Eye (tissue), 1 donor: Measurements from ENCODE around the gene GIT1.
A peak's percentile ranks its signal among the peaks of the same experiment; 100 is the strongest.

Experiments used
- DNase-seq: peaks from one replicate; pipeline ENCODE4 v3.0.0-alpha.2; 2015

Gene GIT1

DNA sequence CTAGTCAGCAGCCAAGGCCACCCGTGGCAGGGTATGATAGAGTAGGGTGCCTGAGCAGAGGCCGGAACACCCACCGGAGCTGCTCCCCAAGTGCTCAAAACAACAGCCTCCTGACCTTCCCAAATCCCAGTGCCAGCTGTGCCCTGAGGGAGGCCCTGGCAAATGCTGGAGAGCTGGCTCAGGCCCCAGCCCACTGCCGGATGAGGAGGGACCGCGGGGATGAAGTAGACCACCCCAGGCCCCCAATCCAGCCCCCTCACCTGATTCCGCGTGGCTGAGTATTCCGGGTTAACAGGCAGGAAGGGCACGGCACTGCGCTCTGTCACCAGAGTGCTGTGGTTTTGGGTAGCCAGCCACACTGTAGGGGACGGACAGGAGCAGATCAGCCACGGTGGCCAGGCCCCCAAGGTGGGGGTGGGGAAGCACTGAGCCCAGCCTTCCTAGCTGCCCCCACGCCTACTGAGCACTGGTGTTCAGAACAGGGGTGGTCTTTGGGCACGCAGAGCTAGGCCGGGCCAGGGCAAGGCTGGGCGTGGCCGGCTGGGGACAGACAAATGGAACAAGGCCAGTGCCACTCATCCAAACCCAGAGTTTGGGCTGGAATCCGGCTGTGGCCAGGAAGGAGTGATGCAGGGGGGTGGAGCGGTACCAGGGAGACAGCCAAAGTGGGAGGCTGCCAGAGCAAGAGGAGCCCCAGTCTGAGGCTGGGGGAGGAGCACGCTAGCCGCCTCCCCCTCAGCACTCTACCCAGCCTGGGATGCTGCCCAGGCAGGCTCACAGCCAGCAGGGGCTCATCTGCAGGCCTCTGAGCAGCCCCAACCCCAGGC is 11.8 kb downstream of the GIT1 start:
- no peak for DNase-seq

- no peak for DNase-seq
Measured at GRCh38 chr17:29577001-29577370, 12.5 kb downstream of the GIT1 start.

- DNase-seq, result no peak
Measured at GRCh38 chr17:29576214-29577000, 13.0 kb downstream of the GIT1 start.

DNA sequence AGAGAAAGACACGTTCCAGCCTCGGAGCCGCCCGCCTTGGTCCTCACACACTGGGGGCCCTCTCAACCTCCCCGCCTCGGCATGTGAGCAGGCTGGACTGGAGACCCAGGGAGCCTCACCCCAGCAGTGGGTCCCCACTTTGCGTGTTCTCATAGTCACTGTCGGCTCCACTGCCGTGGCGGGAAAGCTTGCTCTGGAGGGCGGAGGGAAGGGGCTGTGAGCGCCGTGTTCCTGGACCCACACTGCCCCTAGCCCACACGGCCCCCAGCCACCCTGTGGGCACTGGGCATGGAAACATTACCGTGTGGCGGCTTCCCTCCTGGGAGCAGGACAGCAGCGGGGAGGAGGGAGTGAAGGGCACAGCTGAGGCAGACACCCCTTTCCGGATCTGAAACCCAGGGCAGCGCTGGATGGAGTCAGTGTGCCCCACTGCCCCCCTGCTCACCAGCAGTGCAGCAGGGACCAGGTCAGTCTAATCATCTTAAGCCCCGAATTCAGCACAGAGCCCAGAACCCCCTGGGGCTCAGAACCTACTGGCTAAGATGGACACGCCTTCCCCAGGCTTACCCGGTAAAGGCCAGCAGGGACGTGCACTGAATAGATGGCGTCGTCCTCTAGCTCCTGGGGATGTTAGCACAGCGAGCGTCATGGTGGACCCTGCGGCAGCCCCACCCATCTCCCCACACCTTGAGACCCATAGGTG is 13.8 kb downstream of the GIT1 start:
- no peak for DNase-seq

- DNase-seq, result no peak
Measured at GRCh38 chr17:29574732-29575510, 14.5 kb downstream of the GIT1 start.

DNA sequence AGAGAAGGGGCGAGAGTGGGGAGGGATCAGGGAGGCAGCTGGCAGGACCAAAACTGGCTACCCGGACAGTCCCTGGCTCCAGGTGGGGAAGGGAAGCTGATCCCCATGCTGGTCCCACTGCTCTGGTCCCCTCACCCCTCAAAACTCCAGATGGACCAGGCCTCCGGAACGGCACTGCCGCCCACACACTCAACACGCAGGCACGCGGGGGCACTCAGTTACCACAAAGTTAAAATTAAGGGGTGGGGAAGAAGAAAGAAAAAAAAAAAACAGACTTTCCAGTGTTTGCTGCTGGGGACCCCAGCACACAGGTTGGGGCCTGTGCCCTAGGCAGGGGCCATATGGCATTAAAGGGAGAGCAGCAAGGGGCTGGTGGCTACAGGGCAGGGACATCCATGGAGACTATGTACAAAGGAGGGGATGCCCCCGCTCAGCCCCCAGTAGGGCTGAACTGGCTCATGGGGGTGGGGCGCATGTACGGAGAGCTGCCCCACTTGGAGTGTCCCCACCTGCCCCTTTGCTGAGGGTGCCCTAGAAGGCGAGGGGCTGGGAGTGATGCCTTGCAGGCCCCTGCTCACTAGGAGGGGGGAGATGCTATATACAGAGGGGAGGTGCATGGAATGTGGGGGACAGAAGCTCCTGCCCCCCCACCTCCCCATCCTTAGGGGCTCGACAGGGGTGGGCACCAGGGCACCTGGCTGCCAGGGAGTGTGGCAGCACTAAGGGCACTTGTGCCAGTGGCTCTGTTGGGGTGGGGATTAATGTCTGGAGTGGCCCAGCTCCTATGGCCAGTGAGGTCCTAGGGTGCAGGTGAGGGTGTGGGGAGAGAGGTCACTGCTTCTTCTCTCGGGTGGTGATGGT is 15.3 kb downstream of the GIT1 start:
- no peak for DNase-seq

GRCh38 chr17:29573558-29573869 is 15.9 kb downstream of the GIT1 start:
- no peak for DNase-seq

- peak; percentile 79 for DNase-seq
Measured at GRCh38 chr17:29572691-29573557, 16.5 kb downstream of the GIT1 start.

GRCh38 chr17:29571883-29572681 is 17.4 kb downstream of the GIT1 start:
- no peak for DNase-seq

DNA sequence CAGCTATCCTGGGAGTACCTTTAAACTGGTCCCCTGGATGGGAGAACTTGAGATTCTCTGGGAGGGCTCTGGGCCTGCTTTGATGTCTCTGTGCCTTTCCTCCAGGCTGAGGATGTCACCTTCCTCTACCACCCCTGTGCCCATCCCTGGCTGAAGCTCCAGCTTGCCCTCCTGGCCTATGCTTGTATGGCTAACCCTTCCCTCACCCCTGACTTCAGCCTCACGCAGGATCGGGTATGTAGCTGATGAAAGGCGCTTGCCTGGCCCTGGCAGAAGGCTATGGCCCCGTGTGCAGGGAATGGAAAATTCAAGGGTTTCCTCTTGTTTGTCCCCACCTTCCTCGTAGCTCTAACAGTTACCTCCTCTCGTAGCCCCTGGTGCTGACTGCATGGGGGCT is 18.0 kb downstream of the GIT1 start:
- DNase-seq, result no peak

DNA sequence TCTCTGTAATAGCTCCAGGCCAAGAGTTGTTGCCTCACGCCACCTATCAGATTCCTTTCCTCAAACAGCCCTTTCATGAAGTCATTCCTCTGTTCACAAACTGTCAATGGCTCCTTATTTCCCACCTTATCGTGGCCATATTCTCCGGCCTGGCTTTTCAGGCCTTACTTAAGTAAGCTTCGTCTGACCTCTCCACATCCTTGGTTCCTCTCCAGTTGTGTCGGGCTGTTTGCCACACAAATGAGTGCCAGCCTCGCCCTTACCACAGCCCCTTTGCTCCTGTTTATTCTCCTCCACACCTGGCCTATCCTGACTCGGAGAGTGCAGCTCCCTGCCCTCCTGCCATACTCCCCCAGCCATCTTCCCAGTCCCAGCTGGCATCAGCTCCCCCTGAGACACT is 18.9 kb downstream of the GIT1 start:
- no peak for DNase-seq

DNA sequence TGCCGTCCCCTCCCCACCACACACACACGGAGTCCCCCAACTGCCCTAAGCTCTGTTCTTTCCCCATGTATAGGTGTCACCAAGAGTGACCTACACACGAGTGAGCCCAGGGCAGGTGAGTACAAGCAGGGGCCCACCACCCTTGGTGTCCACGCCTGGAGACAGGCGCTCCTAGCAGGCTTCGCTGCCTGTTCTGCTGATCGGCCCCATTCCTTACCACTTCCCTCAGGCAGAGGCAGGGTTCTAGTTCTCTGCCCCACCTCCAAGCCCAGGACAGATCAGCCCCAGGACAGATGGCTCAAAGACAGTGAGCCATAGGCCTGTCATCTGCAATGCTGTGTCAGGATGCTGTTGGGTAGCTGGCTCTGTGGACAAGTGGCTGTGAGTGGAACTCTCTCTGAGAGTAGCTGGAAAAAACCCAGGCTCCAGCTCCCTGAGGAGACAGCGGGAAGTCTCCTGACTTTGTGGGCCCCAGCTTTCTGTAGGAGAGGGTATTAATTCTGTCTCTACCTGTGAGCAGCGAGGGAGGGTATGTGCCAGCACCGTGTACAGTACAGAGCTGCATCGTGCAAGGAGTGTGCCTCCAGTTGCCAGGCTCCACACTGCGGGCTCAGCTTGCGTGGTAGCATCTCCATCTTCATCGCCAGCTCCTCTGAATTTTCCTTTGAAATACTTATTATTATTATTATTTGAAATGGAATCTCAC is 20.1 kb downstream of the GIT1 start:
- peak; percentile 33 for DNase-seq

DNA sequence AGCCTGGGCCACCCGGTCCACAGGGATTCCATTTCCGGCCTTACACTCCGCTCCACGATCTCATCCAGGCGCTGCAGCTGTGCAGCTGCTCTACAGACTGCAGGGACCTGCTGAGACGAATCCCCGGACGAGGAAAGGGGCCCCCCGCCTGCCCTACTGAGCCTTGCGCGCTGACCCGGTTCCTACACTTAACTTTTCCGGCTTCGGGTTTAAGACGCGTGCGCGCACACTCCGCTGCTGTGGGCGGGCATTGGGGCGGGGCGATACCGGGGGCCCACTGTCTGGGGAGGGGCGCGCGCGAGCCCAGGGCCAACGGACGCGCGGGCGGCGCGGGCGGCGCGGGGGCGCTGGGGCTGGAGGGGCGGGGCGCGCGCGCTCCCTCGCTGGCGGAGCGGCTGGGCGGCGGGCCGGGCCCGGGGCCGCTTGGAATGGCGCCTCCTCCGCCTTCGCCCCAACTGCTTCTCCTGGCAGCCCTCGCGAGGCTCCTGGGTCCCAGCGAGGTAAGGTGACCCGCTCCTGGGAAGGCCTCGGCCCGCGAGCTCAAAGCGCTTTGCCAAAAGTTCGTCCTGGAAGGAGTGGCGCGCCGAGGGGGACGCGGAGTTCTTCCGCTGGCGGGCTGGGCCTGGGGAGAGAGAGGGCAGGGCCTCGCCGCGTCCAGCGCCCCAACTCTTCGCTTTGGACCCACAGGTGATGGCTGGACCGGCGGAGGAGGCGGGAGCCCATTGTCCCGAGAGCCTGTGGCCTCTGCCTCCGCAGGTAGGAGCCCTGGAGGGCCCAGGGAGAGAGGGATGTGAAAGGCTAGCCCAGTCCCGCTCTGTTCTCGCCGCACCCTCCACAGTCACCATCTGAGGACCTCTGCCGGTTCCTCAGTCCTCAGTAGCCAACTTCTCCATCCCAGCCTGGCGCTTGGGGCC is 20.9 kb downstream of the GIT1 start, which contains the start of gene TP53I13:
Gene TP53I13, plus strand, starts transcription at position 371 of the 914 bp plus-strand sequence. Its CDS starts 58 bp downstream, at position 429.
- peak; percentile 93 for DNase-seq

DNA sequence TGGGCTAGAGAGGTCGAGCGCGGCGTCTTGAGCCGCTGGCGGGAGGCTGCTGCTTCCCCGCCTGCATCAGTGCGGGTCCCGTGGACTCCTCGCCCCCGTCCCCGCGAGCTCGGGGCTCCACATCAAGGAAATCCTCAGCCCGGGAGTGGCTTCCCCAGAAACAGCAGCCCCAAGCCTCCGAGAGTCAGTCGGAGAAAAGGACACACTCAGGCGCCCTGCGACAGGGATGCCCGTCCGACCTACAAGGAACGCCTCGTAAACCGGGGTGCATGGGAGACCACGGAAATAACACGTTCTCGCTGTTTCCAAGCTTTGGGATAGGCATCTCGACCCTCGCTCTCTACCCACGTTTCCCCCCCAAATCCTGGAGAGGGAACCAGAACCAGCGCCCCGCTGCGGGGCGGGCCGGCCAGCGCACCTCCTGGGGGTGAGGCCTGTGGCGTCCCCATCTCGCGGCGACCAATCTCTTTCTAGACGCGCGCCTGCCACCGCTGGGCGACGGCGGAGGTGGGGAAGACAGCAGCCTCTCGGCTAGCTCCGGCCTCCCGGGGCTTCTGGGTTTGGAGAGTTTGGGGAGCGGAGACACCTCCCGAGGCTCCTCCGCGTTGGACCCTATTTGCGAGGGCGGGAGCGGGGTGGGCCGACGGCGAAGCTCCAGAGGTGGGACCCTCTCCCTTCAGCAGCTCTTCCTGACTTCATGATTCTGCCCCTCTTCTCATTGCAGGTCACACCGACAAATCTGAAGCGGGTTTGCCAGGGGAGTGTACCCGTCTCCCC is 21.7 kb downstream of the GIT1 start:
- DNase-seq, result peak; percentile 72

DNA sequence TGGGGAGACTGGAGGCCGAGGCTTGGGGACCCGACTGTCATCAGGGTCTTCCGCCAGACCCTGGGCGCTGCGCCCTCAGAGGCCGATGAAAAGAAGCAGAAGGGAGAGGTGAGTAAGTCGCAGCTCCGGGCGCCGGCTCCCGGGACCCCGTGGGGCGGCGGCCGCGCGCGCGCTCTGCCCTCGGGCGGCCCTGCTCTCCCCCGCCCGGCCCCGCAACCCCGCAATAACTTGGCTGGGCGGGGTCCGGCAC is 22.2 kb downstream of the GIT1 start:
- no peak for DNase-seq

GRCh38 chr17:29566473-29567303 is 22.8 kb downstream of the GIT1 start, which contains the start of gene ABHD15:
Gene ABHD15 (minus strand): TSS chr17:29567037. CDS start chr17:29566966, 71 bp downstream.
- peak; percentile 72 for DNase-seq
